Measurements from ENCODE around the gene TNFRSF6B. TPM values are rescaled to one million over a fixed set of nuclear protein-coding genes. Genes with fewer than 3 reads are reported as not detected.
"Not testable (repeated sequence)": the region's sequence is repeated elsewhere in the genome, so short reads cannot be mapped to it uniquely, and the experiment has no call there.

The TNFRSF6B gene
- total and polyA plus RNA-seq, 2 donors (not counting 1 experiment from before 2014, with no cell fraction given), result 3.8 to 35.2 TPM

DNA sequence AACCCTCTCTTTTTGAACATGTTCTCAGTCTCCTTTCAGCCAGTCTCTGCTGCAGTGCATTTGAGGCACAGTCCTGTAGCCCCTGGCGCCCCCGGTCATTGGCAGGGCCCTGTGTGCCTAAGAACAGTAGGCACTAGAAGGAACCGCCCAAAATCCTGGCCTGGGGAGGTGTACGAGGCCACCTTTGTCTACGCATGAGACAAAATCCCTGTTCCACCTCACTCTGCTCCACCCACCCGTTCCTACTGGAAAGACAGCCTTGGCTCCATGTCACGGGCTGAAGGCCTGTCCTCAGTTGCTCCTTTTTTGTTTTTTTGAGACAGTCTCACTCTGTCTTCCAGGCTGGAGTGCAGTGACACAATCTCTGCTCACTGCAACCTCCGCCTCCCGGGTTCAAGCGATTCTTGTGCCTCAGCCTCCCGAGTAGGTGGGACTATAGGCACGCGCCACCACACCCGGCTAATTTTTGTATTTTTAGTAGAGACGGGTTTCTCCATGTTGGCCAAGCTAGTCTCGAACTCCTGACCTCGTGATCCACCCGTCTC lies 33.8 kb downstream of the TNFRSF6B start:
- H3K27me3 ChIP-seq (ENCODE audit: control insufficient read depth, insufficient read depth, low read length); DNase-seq (ENCODE audit: low read depth in 2 of 2); H3K4me2 ChIP-seq (ENCODE audit: extremely low read depth, insufficient read depth, low read length); H2AFZ ChIP-seq (ENCODE audit: low read length); H3K4me1 ChIP-seq (ENCODE audit: control insufficient read depth, extremely low read depth, insufficient read depth, low read length); H3K27ac ChIP-seq (ENCODE audit: insufficient read depth, low read length); H4K20me1 ChIP-seq (ENCODE audit: control insufficient read depth, extremely low read depth, insufficient read depth, low read length); H3K4me3 ChIP-seq (replicated peaks in 1 of 4; ENCODE audit: control extremely low read depth in 1 of 4, insufficient read depth in 1 of 4, low read depth in 3 of 4, low read length in 4 of 4); H3K9ac ChIP-seq (ENCODE audit: insufficient read depth, low read length); H3K9me3 ChIP-seq (ENCODE audit: control insufficient read depth, insufficient read depth, low read depth, low read length): not testable (repeated sequence)
- H3K36me3 ChIP-seq (ENCODE audit: control insufficient read depth, insufficient read depth, low read length), result peaks cover 18% of the 10 kb centered on the region
- peaks cover 26% of the 10 kb centered on the region for H3K79me2 ChIP-seq (ENCODE audit: control insufficient read depth, insufficient read depth, low read length)

- Histone ChIP-seq H3K27ac (ENCODE audit: insufficient read depth, low read length) (no peak overlapping the region), H3K4me1 (ENCODE audit: control insufficient read depth, extremely low read depth, insufficient read depth, low read length) (no peaks in the 10 kb centered on the region), H2AFZ (ENCODE audit: low read length) (no peak overlapping the region), H3K9ac (ENCODE audit: insufficient read depth, low read length) (no peak overlapping the region), H3K79me2 (ENCODE audit: control insufficient read depth, insufficient read depth, low read length) (peaks cover 26% of the 10 kb centered on the region), H3K4me2 (ENCODE audit: extremely low read depth, insufficient read depth, low read length) (no peak overlapping the region), H3K27me3 (ENCODE audit: control insufficient read depth, insufficient read depth, low read length) (no peaks in the 10 kb centered on the region), H3K9me3 (ENCODE audit: control insufficient read depth, insufficient read depth, low read depth, low read length) (no peaks in the 10 kb centered on the region), H4K20me1 (ENCODE audit: control insufficient read depth, extremely low read depth, insufficient read depth, low read length) (no peaks in the 10 kb centered on the region), H3K36me3 (ENCODE audit: control insufficient read depth, insufficient read depth, low read length) (peaks cover 20% of the 10 kb centered on the region), H3K4me3 (replicated peaks in 1 of 4; ENCODE audit: control extremely low read depth in 1 of 4, insufficient read depth in 1 of 4, low read depth in 3 of 4, low read length in 4 of 4) (no peak overlapping the region)
- no peak for DNase-seq (ENCODE audit: low read depth in 2 of 2)
- TF ChIP-seq, protein P1, sequence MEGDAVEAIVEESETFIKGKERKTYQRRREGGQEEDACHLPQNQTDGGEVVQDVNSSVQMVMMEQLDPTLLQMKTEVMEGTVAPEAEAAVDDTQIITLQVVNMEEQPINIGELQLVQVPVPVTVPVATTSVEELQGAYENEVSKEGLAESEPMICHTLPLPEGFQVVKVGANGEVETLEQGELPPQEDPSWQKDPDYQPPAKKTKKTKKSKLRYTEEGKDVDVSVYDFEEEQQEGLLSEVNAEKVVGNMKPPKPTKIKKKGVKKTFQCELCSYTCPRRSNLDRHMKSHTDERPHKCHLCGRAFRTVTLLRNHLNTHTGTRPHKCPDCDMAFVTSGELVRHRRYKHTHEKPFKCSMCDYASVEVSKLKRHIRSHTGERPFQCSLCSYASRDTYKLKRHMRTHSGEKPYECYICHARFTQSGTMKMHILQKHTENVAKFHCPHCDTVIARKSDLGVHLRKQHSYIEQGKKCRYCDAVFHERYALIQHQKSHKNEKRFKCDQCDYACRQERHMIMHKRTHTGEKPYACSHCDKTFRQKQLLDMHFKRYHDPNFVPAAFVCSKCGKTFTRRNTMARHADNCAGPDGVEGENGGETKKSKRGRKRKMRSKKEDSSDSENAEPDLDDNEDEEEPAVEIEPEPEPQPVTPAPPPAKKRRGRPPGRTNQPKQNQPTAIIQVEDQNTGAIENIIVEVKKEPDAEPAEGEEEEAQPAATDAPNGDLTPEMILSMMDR (conservative IDR thresholded peaks at IDR 0.05 in 1 of 2, IDR thresholded peaks at IDR 0.05 in 1 of 2; ENCODE audit: low read depth in 1 of 2, low read length in 2 of 2), result no peak
- TF ChIP-seq EZH2 (IDR thresholded peaks at IDR 0.05; ENCODE audit: low read length, missing control alignments), result no peak
These were observed 35.0 kb downstream of the TNFRSF6B start for GRCh38 chr20:63731410-63731809.

DNA sequence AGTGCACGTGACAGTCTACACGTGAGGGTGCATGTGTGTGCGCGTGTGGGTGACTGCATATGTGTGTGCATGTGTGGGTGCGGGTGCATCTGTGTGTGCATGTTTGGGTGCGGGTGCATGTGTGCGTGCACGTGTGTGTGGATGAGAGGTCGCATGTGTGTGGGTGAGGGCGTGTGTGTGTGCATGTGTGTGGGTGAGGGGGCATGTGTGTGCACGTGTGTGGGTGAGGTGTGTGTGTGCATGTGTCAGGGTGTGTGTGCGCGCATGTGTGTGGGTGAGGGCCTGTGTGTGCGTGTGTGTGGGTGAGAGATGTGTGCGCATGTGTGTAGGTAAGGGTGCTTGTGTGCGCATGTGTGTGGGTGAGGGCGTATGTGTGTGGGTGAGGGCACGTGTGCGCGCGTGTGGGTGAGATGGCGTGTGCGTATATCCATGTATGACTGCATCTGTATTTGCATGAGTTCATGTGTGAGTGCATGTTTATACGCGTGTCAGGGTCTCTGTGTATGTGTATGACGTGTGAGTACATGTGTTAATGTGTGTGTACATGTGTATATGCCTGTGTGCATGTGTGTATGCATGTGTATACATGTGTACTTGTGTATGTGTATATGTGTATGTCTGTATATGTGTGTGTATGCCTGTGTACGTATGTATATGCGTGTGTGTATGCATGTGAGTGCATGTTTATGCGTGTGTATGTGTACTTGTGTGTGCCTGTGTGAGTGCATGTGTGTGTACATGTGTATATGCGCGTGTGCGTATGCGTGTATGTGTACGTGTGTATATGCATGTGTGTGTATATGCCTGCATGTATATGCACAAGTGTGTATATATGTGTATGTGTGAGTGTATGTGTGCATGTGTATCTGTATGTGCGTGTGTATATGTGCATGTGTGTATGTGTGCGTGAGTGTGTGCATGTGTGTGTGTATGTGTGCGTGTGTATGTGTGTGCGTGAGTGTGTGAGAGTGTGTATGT lies 36.0 kb downstream of the TNFRSF6B start:
- H3K4me1 ChIP-seq (ENCODE audit: control insufficient read depth, extremely low read depth, insufficient read depth, low read length), result no peaks in the 10 kb centered on the region
- H3K9ac ChIP-seq (ENCODE audit: insufficient read depth, low read length), result no peak overlapping the region
- H3K4me2 ChIP-seq (ENCODE audit: extremely low read depth, insufficient read depth, low read length), result no peak overlapping the region
- peaks cover 22% of the 10 kb centered on the region for H3K36me3 ChIP-seq (ENCODE audit: control insufficient read depth, insufficient read depth, low read length)
- H3K27me3 ChIP-seq (ENCODE audit: control insufficient read depth, insufficient read depth, low read length), result no peaks in the 10 kb centered on the region
- no peaks in the 10 kb centered on the region for H3K9me3 ChIP-seq (ENCODE audit: control insufficient read depth, insufficient read depth, low read depth, low read length)
- no peak overlapping the region for H3K27ac ChIP-seq (ENCODE audit: insufficient read depth, low read length)
- no peak overlapping the region for H3K4me3 ChIP-seq (replicated peaks in 1 of 4; ENCODE audit: control extremely low read depth in 1 of 4, insufficient read depth in 1 of 4, low read depth in 3 of 4, low read length in 4 of 4)
- peaks cover 21% of the 10 kb centered on the region for H3K79me2 ChIP-seq (ENCODE audit: control insufficient read depth, insufficient read depth, low read length)
- H4K20me1 ChIP-seq (ENCODE audit: control insufficient read depth, extremely low read depth, insufficient read depth, low read length), result no peaks in the 10 kb centered on the region
- TF ChIP-seq EZH2 (IDR thresholded peaks at IDR 0.05; ENCODE audit: low read length, missing control alignments), result no peak
- TF ChIP-seq, protein P1 (conservative IDR thresholded peaks at IDR 0.05 in 1 of 2, IDR thresholded peaks at IDR 0.05 in 1 of 2; ENCODE audit: low read depth in 1 of 2, low read length in 2 of 2), result no peak
- DNase-seq (ENCODE audit: low read depth in 2 of 2), result no peak
- H2AFZ ChIP-seq (ENCODE audit: low read length), result no peak overlapping the region

Measured in fibroblast of lung (primary cell).